Activated T-helper 1 cell treated with anti-CD3 and anti-CD28 coated beads, Interleukin-12 subunit alpha, Interleukin-12 subunit beta, Interleukin-2, Interleukin-4 antibody, amounts not matched to agents 30 ng/mL and 10 ng/mL and 1 ng/mL, durations not matched to agents 14 hours and 24 hours and 36 hours (primary cell): ENCODE measurements around the gene AP1AR. TPM values are rescaled to one million over a fixed set of nuclear protein-coding genes. Genes with fewer than 3 reads are reported as not detected.

Experiments
- DNase-seq: peaks from one replicate; pipeline ENCODE4 v3.0.0; 2021; ENCODE audit warnings: low spot score
- H3K27ac Mint-ChIP-seq: one replicate; pipeline ENCODE4 v1.8.0; 2021; ENCODE audit warnings: mild to moderate bottlenecking, mixed read lengths
- H3K27me3 Mint-ChIP-seq: one replicate; pipeline ENCODE4 v1.8.0; 2022; ENCODE audit warnings: mild to moderate bottlenecking, moderate library complexity, mixed read lengths; ENCODE audit not compliant: insufficient read depth
- H3K36me3 Mint-ChIP-seq: one replicate; pipeline ENCODE4 v1.8.0; 2021; ENCODE audit warnings: low read depth, mixed read lengths
- H3K4me1 Mint-ChIP-seq: one replicate; pipeline ENCODE4 v1.8.0; 2021; ENCODE audit warnings: low read depth, mixed read lengths
- H3K4me3 Mint-ChIP-seq: one replicate; pipeline ENCODE4 v1.8.0; 2021; ENCODE audit warnings: mild to moderate bottlenecking, moderate library complexity, mixed read lengths
- H3K9me3 Mint-ChIP-seq: one replicate; pipeline ENCODE4 v1.8.0; 2021; ENCODE audit warnings: mixed read lengths
- intact Hi-C: fragments of 100-400 bp; cut with micrococcal nuclease; formaldehyde crosslinking; loops from one replicate; pipeline ENCODE4 v1.15.1; 2024
- total RNA-seq: library from RNA; stranded (reverse); gene quantifications from 2 replicates; pipeline ENCODE4 v1.2.3, GENCODE V29; 2022

AP1AR gene
- total RNA-seq, 1 donor from 2014 or later = 25.1 TPM

- intact Hi-C loops = no loop called here
- H3K4me3 Mint-ChIP-seq = no peak overlapping the region
- no peaks in the 10 kb centered on the region for H3K9me3 Mint-ChIP-seq
- DNase-seq = no peak
- H3K27me3 Mint-ChIP-seq = peaks cover 4% of the 10 kb centered on the region
- H3K4me1 Mint-ChIP-seq = peaks cover 33% of the 10 kb centered on the region
- no peak overlapping the region for H3K27ac Mint-ChIP-seq
- H3K36me3 Mint-ChIP-seq = peaks cover 3% of the 10 kb centered on the region
Observed at GRCh38 chr4:112236040-112236439, 4.5 kb downstream of the AP1AR start.

GRCh38 chr4:112238833-112239232 lies 7.2 kb downstream of the AP1AR start:
- Mint-ChIP-seq H3K4me1 (peaks cover 15% of the 10 kb centered on the region), H3K27me3 (no peaks in the 10 kb centered on the region), H3K9me3 (no peaks in the 10 kb centered on the region), H3K36me3 (peaks cover 8% of the 10 kb centered on the region), H3K4me3 (no peak overlapping the region), H3K27ac (no peak overlapping the region)
- intact Hi-C loops = no loop called here
- no peak for DNase-seq

- no peak for DNase-seq
- Mint-ChIP-seq H3K36me3 (peaks cover 8% of the 10 kb centered on the region), H3K4me1 (peaks cover 3% of the 10 kb centered on the region), H3K27ac (no peak overlapping the region), H3K9me3 (no peaks in the 10 kb centered on the region), H3K4me3 (no peak overlapping the region), H3K27me3 (no peaks in the 10 kb centered on the region)
- intact Hi-C loops = no loop called here
Observed at GRCh38 chr4:112245383-112245782, 13.8 kb downstream of the AP1AR start.

- Mint-ChIP-seq H3K4me3 (no peak overlapping the region), H3K36me3 (peaks cover 8% of the 10 kb centered on the region), H3K27me3 (no peaks in the 10 kb centered on the region), H3K4me1 (peaks cover 3% of the 10 kb centered on the region), H3K27ac (no peak overlapping the region), H3K9me3 (no peaks in the 10 kb centered on the region)
- intact Hi-C loops = no loop called here
- DNase-seq = no peak
Observed at GRCh38 chr4:112247021-112247420, 15.4 kb downstream of the AP1AR start.

- H3K27ac Mint-ChIP-seq = no peak overlapping the region
- H3K36me3 Mint-ChIP-seq = peaks cover 3% of the 10 kb centered on the region
- peaks cover 3% of the 10 kb centered on the region for H3K4me1 Mint-ChIP-seq
- intact Hi-C loops = no loop called here
- H3K9me3 Mint-ChIP-seq = no peaks in the 10 kb centered on the region
- no peaks in the 10 kb centered on the region for H3K27me3 Mint-ChIP-seq
- H3K4me3 Mint-ChIP-seq = no peak overlapping the region
- no peak for DNase-seq
Observed at GRCh38 chr4:112251019-112251643, 19.5 kb downstream of the AP1AR start.

GRCh38 chr4:112252234-112252633 lies 20.6 kb downstream of the AP1AR start:
- Mint-ChIP-seq H3K36me3 (peaks cover 4% of the 10 kb centered on the region), H3K4me3 (no peak overlapping the region), H3K27ac (no peak overlapping the region), H3K9me3 (no peaks in the 10 kb centered on the region), H3K27me3 (no peaks in the 10 kb centered on the region), H3K4me1 (no peaks in the 10 kb centered on the region)
- no peak for DNase-seq
- intact Hi-C loops = no loop called here

- Mint-ChIP-seq H3K4me1 (no peaks in the 10 kb centered on the region), H3K4me3 (no peak overlapping the region), H3K27ac (no peak overlapping the region), H3K27me3 (no peaks in the 10 kb centered on the region), H3K36me3 (peaks cover 4% of the 10 kb centered on the region), H3K9me3 (no peaks in the 10 kb centered on the region)
- DNase-seq = no peak
- intact Hi-C loops = no loop called here
Observed at GRCh38 chr4:112253382-112254000, 21.9 kb downstream of the AP1AR start.

GRCh38 chr4:112257098-112257497 lies 25.5 kb downstream of the AP1AR start:
- intact Hi-C loops = no loop called here
- Mint-ChIP-seq H3K27ac (no peak overlapping the region), H3K36me3 (peaks cover 4% of the 10 kb centered on the region), H3K4me1 (no peaks in the 10 kb centered on the region), H3K4me3 (no peak overlapping the region), H3K27me3 (no peaks in the 10 kb centered on the region), H3K9me3 (no peaks in the 10 kb centered on the region)
- DNase-seq = no peak

GRCh38 chr4:112266823-112267222 lies 35.2 kb downstream of the AP1AR start:
- intact Hi-C loops = loop anchor here (1.0 kb wide), 1 partner anchor 168 kb away; no protein-coding TSS in a partner anchor
- no peak for DNase-seq
- Mint-ChIP-seq H3K9me3 (no peaks in the 10 kb centered on the region), H3K27ac (no peak overlapping the region), H3K27me3 (no peaks in the 10 kb centered on the region), H3K36me3 (peaks cover 13% of the 10 kb centered on the region), H3K4me1 (peaks cover 14% of the 10 kb centered on the region), H3K4me3 (no peak overlapping the region)

- H3K9me3 Mint-ChIP-seq = no peaks in the 10 kb centered on the region
- H3K27ac Mint-ChIP-seq = no peak overlapping the region
- H3K36me3 Mint-ChIP-seq = peaks cover 16% of the 10 kb centered on the region
- H3K27me3 Mint-ChIP-seq = no peaks in the 10 kb centered on the region
- peaks cover 29% of the 10 kb centered on the region for H3K4me1 Mint-ChIP-seq
- no peak overlapping the region for H3K4me3 Mint-ChIP-seq
- no peak for DNase-seq
- intact Hi-C loops = loop anchor here (2.0 kb wide), 1 partner anchor 33 kb away; no protein-coding TSS in a partner anchor
Observed at GRCh38 chr4:112270051-112270450, 38.5 kb downstream of the AP1AR start.

GRCh38 chr4:112270640-112271421 lies 39.2 kb downstream of the AP1AR start:
- Mint-ChIP-seq H3K9me3 (no peaks in the 10 kb centered on the region), H3K27ac (peak overlapping the region; percentile 3), H3K4me3 (no peak overlapping the region), H3K36me3 (peaks cover 18% of the 10 kb centered on the region), H3K4me1 (peaks cover 31% of the 10 kb centered on the region), H3K27me3 (no peaks in the 10 kb centered on the region)
- no peak for DNase-seq
- intact Hi-C loops = loop anchor here (2.0 kb wide), 1 partner anchor 32 kb away; no protein-coding TSS in a partner anchor

- H3K4me1 Mint-ChIP-seq = peaks cover 31% of the 10 kb centered on the region
- H3K9me3 Mint-ChIP-seq = no peaks in the 10 kb centered on the region
- H3K27me3 Mint-ChIP-seq = no peaks in the 10 kb centered on the region
- H3K36me3 Mint-ChIP-seq = peaks cover 25% of the 10 kb centered on the region
- no peak overlapping the region for H3K4me3 Mint-ChIP-seq
- DNase-seq = no peak
- intact Hi-C loops = no loop called here
- no peak overlapping the region for H3K27ac Mint-ChIP-seq
Observed at GRCh38 chr4:112272292-112272691, 40.7 kb downstream of the AP1AR start.

GRCh38 chr4:112274959-112275358 lies 43.4 kb downstream of the AP1AR start:
- Mint-ChIP-seq H3K4me1 (peaks cover 53% of the 10 kb centered on the region), H3K4me3 (no peak overlapping the region), H3K27me3 (no peaks in the 10 kb centered on the region), H3K36me3 (peaks cover 35% of the 10 kb centered on the region), H3K9me3 (no peaks in the 10 kb centered on the region), H3K27ac (no peak overlapping the region)
- intact Hi-C loops = loop anchor here (1.0 kb wide), 1 partner anchor 9 kb away; no protein-coding TSS in a partner anchor
- DNase-seq = no peak
